ENCODE data around the gene LGALS7B.

DNA sequence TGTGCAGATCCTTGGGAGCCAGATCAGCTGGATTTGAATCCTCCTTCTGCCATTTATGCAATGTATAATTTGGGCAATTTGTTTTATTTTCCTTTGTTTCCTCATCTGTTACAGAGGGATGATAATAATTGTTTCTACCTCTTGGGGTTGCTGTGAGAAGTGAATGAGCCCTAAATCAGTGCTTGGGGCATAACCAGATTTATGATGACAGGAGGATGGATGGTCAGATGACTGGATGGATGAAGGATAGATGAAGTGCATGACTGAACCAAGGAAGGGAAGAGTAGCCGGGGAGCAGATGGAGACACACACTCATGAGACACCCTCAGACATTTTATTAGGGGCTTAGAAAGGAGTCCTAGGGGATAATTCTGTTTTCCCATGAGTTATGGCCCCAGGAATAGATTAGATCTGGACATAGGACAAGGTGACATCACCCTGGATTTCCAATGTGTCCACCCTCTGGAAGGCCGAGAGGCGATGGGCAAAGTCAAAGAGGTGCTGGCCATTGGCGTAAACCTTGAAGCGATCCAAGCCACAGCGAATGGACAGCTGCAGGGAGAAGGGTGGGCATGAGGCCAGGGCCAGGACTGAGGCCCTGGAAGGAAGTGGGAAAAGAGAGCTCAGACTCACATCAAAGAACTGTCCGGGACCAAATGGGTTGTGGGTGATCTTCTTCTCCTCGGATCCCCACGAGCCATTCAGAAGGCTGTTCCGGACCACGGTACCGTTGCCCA is 12.5 kb downstream of the LGALS7B start:
- TF ChIP-seq, protein P1, sequence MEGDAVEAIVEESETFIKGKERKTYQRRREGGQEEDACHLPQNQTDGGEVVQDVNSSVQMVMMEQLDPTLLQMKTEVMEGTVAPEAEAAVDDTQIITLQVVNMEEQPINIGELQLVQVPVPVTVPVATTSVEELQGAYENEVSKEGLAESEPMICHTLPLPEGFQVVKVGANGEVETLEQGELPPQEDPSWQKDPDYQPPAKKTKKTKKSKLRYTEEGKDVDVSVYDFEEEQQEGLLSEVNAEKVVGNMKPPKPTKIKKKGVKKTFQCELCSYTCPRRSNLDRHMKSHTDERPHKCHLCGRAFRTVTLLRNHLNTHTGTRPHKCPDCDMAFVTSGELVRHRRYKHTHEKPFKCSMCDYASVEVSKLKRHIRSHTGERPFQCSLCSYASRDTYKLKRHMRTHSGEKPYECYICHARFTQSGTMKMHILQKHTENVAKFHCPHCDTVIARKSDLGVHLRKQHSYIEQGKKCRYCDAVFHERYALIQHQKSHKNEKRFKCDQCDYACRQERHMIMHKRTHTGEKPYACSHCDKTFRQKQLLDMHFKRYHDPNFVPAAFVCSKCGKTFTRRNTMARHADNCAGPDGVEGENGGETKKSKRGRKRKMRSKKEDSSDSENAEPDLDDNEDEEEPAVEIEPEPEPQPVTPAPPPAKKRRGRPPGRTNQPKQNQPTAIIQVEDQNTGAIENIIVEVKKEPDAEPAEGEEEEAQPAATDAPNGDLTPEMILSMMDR (IDR thresholded peaks at IDR 0.05; ENCODE audit: low read length) = no peak
- TF ChIP-seq EZH2 (optimal IDR thresholded peaks at IDR 0.05; ENCODE audit: low read depth, low read length) = no peak

Data from MM.1S (cell line).